Measurements from ENCODE around the gene ROPN1L.

DNA sequence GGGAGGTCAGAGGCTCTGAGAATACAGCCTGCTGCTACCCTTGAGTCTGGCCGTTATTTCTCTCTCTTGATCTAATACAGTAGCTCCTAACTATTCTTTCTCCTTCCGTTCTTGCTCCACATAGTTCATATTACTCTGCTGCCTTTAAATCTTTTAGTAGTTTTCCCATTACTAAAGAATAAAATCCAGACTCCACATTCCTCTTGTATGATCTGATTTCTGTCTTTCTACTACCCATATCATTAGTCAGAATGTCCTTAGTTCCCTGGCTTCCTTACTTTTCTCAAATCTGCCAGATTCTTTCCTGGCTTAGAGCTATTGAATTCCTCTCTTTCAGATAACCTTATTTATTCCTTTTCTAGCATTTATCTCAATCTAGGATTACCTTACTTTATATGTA lies 48.2 kb upstream of the ROPN1L start:
- TF ChIP-seq, protein P1, sequence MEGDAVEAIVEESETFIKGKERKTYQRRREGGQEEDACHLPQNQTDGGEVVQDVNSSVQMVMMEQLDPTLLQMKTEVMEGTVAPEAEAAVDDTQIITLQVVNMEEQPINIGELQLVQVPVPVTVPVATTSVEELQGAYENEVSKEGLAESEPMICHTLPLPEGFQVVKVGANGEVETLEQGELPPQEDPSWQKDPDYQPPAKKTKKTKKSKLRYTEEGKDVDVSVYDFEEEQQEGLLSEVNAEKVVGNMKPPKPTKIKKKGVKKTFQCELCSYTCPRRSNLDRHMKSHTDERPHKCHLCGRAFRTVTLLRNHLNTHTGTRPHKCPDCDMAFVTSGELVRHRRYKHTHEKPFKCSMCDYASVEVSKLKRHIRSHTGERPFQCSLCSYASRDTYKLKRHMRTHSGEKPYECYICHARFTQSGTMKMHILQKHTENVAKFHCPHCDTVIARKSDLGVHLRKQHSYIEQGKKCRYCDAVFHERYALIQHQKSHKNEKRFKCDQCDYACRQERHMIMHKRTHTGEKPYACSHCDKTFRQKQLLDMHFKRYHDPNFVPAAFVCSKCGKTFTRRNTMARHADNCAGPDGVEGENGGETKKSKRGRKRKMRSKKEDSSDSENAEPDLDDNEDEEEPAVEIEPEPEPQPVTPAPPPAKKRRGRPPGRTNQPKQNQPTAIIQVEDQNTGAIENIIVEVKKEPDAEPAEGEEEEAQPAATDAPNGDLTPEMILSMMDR (conservative IDR thresholded peaks at IDR 0.05), result no peak
- no peak for TF ChIP-seq EZH2 (IDR thresholded peaks at IDR 0.05; ENCODE audit: low read depth)

Measured in PC-9 (cell line).